ES-I3 (cell line): ENCODE data around the gene RGS19.
"Not testable (repeated sequence)": the region's sequence is repeated elsewhere in the genome, so short reads cannot be mapped to it uniquely, and the experiment has no call there.

Source experiments
- H3K36me3 ChIP-seq: 2 replicates; pipeline ENCODE4 v1.6.1; 2013; ENCODE audit warnings: mild to moderate bottlenecking, low read length, control low read depth, moderate library complexity; ENCODE audit not compliant: insufficient read depth
- H3K4me1 ChIP-seq: 2 replicates; pipeline ENCODE4 v1.6.1; 2013; ENCODE audit warnings: mild to moderate bottlenecking, control low read depth, low read length; ENCODE audit not compliant: insufficient read depth
- H3K9ac ChIP-seq: 2 replicates; pipeline ENCODE4 v1.6.1; 2013; ENCODE audit warnings: low read depth, mild to moderate bottlenecking, low read length, moderate library complexity
- H3K9me3 ChIP-seq: 2 replicates; pipeline ENCODE4 v1.6.1; 2013; ENCODE audit warnings: mild to moderate bottlenecking, low read length, moderate library complexity; ENCODE audit not compliant: control insufficient read depth, insufficient read depth

Gene RGS19, protein sequence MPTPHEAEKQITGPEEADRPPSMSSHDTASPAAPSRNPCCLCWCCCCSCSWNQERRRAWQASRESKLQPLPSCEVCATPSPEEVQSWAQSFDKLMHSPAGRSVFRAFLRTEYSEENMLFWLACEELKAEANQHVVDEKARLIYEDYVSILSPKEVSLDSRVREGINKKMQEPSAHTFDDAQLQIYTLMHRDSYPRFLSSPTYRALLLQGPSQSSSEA

DNA sequence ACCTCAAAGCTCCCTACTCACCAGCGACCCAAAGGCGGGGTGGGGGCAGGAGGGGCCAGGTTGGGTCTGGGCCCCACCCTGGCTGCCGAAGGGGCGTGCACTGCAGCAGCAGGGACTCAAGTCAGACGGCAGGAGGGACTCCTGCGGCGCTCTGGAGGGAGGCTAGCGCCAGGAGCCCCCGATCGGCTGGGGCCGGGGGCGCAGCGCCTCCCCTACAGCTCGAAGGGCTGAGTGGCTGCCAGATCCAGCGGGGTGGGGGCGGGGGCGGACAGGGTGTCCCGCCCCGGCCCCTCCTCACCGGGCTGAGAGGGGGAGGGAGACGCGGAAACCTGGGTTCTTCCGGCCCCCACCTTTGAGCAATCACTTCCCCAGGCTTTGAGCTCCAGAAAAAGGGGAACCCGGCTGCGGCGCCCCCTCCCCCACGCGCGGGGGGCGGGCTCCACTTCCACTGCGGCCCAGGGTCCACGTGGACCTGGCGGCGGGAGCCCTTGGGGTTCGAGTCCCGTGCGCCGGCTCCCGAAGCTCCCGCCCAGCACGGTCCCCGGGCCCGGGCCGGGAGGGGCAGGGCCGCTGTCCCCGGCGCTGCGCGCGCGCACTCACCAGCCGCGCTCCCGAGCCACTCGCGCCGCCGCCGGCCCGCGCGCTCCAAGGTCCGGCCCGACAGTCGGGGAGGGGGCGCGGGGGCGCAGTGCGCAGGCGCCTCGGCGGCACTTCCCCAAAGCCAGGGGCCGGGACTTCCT, at the start of gene RGS19:
RGS19 (minus strand) TSS at position 246 of the 740 bp plus-strand sequence. CDS start 2,632 bp downstream, outside the sequence.
- peaks cover 7% of the 10 kb centered on the region; the same call in 1 of the 2 replicates for H3K4me1 ChIP-seq
- no peaks in the 10 kb centered on the region for H3K36me3 ChIP-seq

DNA sequence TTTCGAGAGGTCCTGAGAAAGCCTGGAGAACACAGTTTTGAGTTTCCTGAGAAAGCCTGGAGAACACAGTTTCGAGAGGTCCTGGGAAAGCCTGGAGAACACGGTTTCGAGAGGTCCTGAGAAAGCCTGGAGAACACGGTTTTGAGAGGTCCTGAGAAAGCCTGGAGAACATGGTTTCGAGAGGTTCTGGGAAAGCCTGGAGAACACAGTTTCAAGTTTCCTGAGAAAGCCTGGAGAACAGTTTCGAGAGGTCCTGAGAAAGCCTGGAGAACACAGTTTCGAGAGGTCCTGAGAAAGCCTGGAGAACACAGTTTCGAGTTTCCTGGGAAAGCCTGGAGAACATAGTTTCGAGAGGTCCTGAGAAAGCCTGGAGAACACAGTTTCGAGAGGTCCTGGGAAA, 44.2 kb upstream of the RGS19 start:
- not testable (repeated sequence) for H3K9me3 ChIP-seq, H3K4me1 ChIP-seq, H3K36me3 ChIP-seq, H3K9ac ChIP-seq

More for the DNA sequence above, at the start of gene RGS19:
- H3K9me3 ChIP-seq: no peaks in the 10 kb centered on the region
- peak within 1 kb of the TSS; percentile 72 for H3K9ac ChIP-seq

DNA sequence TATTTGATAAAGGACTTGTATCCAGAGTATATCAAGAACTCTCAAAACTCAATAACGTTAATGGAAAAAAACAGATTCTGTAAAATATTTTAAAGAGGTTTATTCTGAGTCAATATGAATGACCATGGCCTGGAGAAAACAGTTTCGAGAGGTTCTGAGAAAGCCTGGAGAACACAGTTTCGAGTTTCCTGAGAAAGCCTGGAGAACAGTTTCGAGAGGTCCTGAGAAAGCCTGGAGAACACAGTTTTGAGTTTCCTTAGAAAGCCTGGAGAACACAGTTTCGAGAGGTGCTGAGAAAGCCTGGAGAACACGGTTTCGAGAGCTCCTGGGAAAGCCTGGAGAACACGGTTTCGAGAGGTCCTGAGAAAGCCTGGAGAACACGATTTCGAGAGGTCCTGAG, 43.6 kb upstream of the RGS19 start:
- H3K9me3 ChIP-seq, H3K9ac ChIP-seq, H3K36me3 ChIP-seq, H3K4me1 ChIP-seq: not testable (repeated sequence)

DNA sequence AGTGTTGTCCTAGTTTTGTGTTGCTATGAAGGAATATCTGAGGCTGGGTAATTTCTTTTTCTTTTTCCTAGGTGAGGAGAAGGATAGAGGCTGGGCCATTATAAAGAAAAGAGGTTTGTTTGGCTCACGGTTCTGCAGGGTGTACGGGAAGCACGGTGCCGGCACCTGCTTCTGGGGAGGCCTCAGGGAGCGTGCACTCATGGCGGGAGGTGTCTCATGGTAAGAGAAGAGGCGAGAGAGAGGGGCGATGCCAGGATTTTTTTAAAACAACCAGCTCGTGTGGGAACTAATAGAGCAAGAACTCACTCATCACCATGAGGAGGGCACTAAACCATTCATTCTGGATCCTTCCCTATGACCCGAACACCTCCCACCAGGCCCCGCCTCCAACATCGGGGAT, 42.3 kb upstream of the RGS19 start:
- Histone ChIP-seq H3K9me3 (no peaks in the 10 kb centered on the region), H3K9ac (no peak overlapping the region), H3K36me3 (no peaks in the 10 kb centered on the region), H3K4me1 (peaks cover 5% of the 10 kb centered on the region; the same call in 1 of the 2 replicates)

DNA sequence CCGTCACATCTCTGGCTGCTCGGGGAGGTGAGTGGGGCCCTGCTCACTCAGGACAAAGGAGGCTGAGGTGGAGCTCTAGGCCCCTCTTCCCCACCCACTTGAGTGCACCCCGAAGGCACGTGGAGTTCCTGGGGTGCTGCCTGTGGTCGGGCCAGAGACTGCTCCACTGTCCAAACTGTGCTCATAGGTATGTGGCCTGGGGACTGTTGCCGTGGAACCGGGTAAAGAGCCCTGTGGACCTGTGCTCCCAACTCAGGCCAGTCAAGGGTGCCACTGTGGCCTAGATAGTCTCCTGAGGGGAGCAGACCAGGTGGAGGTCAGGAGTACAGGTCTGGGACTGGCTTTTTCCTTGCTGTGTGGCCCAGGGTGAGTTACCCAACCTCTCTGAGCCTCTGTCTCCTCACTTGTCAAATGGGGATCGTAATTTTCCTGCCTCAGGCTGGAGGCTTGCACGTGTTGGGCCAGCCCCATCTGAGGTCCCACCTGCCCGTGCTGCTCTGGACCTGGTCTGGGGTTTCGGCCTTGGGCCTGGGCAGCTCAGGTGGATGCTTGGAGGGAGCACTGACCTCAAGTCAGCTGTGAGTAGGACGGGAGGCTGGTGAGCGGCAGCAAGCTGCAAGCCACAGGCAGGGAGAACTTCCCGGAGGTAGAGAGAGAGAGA, 40.5 kb upstream of the RGS19 start:
- Histone ChIP-seq H3K9me3 (no peaks in the 10 kb centered on the region), H3K36me3 (no peaks in the 10 kb centered on the region), H3K4me1 (peaks cover 5% of the 10 kb centered on the region; the same call in 1 of the 2 replicates), H3K9ac (no peak overlapping the region)

DNA sequence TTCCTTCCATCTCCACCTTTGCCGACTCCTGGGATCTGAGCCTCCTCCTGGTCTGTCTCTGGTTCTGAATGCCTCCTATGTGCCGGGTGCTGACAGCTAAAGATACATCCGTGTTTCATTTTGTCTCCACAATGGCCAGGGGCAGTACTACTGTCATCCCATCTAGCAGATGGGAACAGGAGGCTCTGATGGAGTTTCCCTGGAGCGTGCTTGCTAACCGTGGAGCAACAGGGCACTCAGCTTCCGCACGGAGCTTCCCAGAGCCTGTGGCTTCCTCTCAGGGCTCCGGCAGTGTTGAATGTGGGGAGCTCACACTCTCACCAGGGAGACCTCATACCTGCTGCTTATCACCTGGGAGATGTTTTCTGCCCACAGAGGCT, 40.0 kb upstream of the RGS19 start:
- Histone ChIP-seq H3K36me3 (no peaks in the 10 kb centered on the region), H3K9me3 (no peaks in the 10 kb centered on the region), H3K4me1 (peaks cover 5% of the 10 kb centered on the region; the same call in 1 of the 2 replicates), H3K9ac (no peak overlapping the region)

DNA sequence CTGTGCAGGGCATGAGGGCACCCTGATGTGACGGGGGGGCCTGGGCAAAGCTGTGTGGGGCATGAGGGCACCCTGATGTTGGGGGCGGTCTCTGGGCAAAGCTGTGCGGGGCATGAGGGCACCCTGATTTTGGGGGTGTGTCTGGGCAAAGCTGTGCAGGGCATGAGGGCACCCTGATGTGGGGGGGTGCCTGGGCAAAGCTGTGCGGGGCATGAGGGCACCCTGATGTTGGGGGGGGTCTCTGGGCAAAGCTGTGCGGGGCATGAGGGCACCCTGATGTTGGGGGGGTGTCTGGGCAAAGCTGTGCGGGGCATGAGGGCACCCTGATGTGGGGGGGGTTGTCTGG, 38.1 kb upstream of the RGS19 start:
- H3K9me3 ChIP-seq, H3K4me1 ChIP-seq, H3K9ac ChIP-seq, H3K36me3 ChIP-seq: not testable (repeated sequence)

DNA sequence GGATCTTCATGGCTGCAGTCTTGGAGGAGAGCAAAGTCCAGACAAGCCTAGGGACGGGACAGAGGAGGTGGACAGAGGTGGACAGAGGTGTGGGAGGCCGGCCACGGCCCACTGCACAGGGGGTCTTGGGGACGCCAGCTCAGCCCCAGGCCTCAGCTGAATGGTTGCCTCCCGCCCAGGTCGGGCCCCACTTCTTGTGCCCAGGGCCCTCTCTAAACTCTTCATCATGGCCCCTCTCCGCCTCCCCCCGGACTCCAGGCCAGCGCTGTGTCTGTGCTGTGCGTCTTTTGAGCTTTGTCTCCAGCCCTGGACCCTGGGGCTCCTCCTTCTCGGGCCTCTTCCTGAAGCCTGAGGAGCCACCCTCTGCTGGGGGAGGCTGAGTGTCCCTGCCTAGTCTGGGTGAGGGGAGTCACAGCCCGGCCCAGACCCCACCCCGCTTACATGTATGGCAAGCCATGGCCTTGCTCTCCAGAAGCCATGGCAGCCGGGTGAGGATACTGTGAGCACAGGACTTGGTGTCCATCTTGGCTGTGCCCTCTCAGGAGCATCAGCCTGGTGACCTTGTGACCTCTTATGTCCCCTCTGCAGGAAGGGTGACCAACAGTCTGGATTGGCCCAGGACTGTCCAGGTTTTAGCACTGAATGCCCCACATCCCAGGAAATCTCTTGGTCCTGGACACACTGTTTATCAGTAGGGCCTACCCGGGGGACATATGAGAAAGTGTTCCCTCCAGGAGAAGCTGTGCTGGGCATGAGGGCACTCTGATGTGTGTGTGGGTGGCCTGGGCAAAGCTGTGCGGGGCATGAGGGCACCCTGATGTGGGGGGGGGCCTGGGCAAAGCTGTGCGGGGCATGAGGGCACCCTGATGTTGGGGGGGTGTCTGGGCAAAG, 37.5 kb upstream of the RGS19 start:
- no peaks in the 10 kb centered on the region for H3K9me3 ChIP-seq
- no peak overlapping the region for H3K9ac ChIP-seq
- H3K4me1 ChIP-seq: peaks cover 5% of the 10 kb centered on the region; the same call in 1 of the 2 replicates
- no peaks in the 10 kb centered on the region for H3K36me3 ChIP-seq

DNA sequence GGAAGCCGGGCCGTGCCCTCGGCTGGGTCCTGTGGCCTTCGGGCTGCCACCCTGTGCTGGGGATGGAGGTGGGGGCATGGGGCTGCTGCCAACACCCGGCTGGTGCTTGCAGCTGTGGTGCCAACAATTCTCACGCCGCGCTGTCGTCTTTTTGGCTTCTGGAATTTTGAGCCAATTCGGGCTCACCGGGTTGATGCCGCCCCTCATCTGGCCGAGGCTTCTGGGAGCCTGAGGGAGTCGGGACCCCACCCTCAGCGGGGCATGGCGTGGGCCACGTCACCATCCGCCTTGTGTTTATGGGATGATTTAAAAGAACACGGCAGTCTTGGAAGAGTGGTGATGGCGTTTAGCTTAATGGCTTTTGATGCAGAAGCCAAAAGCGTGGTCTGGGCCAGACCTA, 36.7 kb upstream of the RGS19 start:
- Histone ChIP-seq H3K4me1 (peaks cover 5% of the 10 kb centered on the region; the same call in 1 of the 2 replicates), H3K36me3 (no peaks in the 10 kb centered on the region), H3K9me3 (no peaks in the 10 kb centered on the region), H3K9ac (no peak overlapping the region)

DNA sequence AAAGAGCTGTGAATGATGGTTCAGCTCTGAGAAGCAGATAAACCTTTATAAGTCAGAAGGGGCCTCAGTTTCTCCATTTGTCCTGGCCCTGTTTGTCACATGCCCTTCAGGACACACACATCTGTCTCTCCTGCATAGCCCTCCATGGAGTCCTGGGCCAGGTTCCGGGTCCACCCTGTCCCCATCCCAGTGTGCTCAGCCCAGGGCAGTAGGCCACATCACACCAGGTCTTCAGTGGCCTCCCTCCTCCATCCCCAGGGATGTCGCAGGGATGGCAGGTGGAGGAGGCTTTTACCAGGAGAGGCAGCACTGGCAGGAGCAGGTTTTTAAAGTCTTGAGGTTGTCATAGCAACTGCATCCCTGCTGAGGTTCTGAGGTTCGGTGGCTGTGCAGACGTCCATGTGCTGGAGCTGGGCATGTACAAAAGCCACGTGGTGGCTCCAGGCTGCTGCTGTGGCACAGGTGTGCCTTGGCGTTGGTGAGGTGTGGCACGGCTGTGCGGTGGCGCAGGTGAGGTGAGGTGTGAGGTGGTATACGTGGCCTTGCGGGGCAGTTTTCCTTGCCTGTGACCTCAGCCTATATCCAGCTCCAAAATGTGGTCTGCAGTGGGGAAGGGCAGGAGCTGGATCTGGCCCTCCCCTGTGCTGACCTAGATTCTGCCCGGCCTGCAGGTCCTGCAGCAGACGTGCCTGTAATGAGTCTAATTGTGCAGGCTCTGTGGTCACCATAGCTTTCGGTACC, 36.0 kb upstream of the RGS19 start:
- Histone ChIP-seq H3K9me3 (no peaks in the 10 kb centered on the region), H3K36me3 (no peaks in the 10 kb centered on the region), H3K4me1 (0 out of 2 replicates have a peak, but pooled peaks cover 5% of the 10 kb centered on the region), H3K9ac (no peak overlapping the region)

DNA sequence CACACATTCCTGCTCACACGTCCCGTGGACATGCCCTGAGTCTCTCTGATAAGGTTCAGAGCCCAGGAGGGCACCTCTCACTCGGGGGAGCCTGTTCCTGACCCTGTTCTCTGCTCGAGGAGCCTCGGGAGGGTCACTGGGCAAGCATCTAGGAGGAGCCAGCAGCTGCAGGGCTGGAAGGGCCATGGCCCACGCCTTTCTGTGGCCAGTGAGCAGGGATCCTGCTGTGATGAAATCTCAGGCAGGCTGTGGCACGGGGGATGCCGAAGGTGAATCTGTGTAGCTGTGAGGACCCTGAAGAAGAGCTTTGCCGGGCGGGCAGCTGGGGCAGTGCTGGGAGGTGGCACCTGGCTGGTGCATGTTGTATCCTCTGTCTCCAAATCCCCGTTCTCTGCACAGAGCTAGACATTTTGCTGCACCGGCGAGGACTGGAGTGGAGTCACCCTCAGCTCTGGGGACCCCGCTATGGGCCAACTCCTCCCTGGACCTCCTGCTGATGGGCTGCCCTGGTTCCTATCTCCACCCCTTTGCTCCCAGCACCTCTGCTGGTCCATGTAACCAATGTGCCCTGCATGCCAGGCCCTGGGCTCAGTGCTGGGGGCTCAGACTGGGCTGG, 35.1 kb upstream of the RGS19 start:
- Histone ChIP-seq H3K4me1 (no peaks in the 10 kb centered on the region), H3K9ac (no peak overlapping the region), H3K9me3 (no peaks in the 10 kb centered on the region), H3K36me3 (no peaks in the 10 kb centered on the region)

DNA sequence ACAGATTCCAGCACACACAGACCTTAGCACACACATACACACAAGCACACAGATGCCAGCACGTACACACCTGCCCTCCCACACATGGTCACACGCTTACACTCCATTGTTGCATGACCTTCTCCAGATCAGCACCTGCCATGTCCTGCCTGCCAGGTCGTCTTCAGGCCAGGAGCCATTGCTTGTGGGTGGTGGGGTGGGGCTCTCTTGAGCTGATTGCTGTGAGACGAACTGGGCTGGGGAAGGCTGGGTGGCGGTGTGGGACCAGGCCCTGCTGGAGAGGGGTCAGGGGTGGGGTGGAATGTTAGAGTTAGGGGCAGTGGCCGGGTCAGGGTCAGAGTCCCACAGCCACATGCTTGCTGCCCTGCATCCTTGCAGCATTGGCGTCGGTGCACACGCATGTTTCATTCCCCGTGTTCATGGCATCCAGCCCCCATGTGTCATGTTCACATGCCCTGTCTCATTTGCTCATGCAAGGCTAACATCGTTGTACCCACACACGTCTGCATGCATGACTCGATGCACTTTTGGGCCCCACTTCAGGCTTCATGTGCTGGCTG, 34.6 kb upstream of the RGS19 start:
- no peaks in the 10 kb centered on the region for H3K4me1 ChIP-seq
- no peak overlapping the region for H3K9ac ChIP-seq
- no peaks in the 10 kb centered on the region for H3K36me3 ChIP-seq

DNA sequence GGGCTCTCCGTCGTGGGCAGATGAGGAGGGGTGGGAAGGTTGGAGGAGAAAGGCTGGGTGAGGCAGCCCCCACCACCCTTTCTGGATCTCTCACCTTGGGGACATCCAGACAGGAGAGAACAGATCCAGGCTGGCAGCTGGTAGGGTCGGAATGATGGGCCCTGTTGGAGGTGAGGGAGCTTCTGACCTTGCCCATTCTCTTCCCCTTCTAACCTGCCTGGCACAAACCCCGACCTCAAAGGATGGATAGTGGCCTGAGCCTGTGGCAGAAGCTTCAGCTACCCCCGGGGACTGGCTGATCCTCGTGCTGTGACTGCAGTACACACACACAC, 34.1 kb upstream of the RGS19 start:
- H3K9ac ChIP-seq: no peak overlapping the region
- H3K4me1 ChIP-seq: no peaks in the 10 kb centered on the region
- no peaks in the 10 kb centered on the region for H3K9me3 ChIP-seq
- H3K36me3 ChIP-seq: no peaks in the 10 kb centered on the region

More for the DNA sequence above, 34.6 kb upstream of the RGS19 start:
- H3K9me3 ChIP-seq: no peaks in the 10 kb centered on the region
